Neural crest cell (in vitro differentiated cells): ENCODE data around the gene PTTG1IP. TPM values are rescaled to one million over a fixed set of nuclear protein-coding genes. Genes with fewer than 3 reads are reported as not detected.

Experiments used
- DNase-seq: peaks from one replicate; pipeline ENCODE4 v3.0.0; 2021; ENCODE audit warnings: low read depth, mixed read lengths, low spot score
- H3K27ac Mint-ChIP-seq: one replicate; pipeline ENCODE4 v1.8.0; 2021; ENCODE audit warnings: mild to moderate bottlenecking, mixed read lengths; ENCODE audit not compliant: unreplicated experiment
- H3K27me3 Mint-ChIP-seq: 2 replicates; pipeline ENCODE4 v1.8.0; 2021; ENCODE audit warnings: low read depth, mild to moderate bottlenecking, mixed read lengths
- H3K36me3 Mint-ChIP-seq: 2 replicates; pipeline ENCODE4 v1.8.0; 2021; ENCODE audit warnings: low read depth, mild to moderate bottlenecking, mixed read lengths
- H3K4me1 Mint-ChIP-seq: 2 replicates; pipeline ENCODE4 v1.8.0; 2021; ENCODE audit warnings: mixed read lengths
- H3K4me3 Mint-ChIP-seq: one replicate; pipeline ENCODE4 v1.8.0; 2021; ENCODE audit warnings: mild to moderate bottlenecking, mixed read lengths
- H3K9me3 Mint-ChIP-seq: 2 replicates; pipeline ENCODE4 v1.8.0; 2021; ENCODE audit warnings: mixed read lengths
- total RNA-seq: library from RNA; stranded (reverse); gene quantifications from 2 replicates; pipeline ENCODE4 v1.2.1, GENCODE V29; 2021
- TF ChIP-seq, protein P1 (sequence below): fragments of 200-600 bp; sonication (generic); conservative IDR thresholded peaks from 2 replicates; pipeline ENCODE4 v1.5.0; 2021; ENCODE audit warnings: antibody characterized with exemption, mild to moderate bottlenecking

The PTTG1IP gene
- total RNA-seq, 1 donor from 2014 or later = 164 TPM

DNA sequence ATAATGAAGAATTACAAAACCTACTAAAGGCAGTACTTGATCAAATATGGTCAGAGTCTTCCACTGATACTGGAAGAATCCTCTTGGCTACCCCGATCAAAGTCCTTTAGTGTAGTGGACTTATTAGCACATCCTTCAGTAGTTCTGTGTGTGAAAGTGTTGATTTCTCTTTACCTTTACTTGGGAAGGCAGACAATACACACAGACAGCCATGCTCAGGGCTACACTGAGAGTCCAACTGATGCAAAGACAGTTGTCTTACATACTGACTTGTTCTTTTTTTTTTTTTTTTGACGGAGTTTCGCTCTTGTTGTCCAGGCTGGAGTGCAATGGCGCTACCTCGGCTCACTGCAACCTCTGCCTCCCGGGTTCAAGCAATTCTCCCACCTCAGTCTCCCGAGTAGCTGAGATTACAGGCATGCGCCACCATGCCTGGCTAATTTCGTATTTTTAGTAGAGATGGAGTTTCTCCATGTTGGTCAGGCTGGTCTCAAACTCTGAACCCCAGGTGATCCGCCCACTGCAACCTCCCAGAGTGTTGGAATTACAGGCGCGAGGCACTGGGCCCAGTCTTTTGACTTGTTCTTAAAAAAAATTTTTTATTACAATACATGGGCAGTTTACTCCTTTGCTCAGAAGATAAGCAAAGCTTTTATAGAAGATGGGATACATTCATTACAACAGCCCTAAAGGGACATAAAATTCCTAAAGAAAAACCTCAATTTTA lies 3.5 kb upstream of the PTTG1IP start:
- H3K4me1 Mint-ChIP-seq = peaks cover 11% of the 10 kb centered on the region
- no peaks in the 10 kb centered on the region for H3K36me3 Mint-ChIP-seq
- peaks cover 52% of the 10 kb centered on the region for H3K27me3 Mint-ChIP-seq
- TF ChIP-seq, protein P1, sequence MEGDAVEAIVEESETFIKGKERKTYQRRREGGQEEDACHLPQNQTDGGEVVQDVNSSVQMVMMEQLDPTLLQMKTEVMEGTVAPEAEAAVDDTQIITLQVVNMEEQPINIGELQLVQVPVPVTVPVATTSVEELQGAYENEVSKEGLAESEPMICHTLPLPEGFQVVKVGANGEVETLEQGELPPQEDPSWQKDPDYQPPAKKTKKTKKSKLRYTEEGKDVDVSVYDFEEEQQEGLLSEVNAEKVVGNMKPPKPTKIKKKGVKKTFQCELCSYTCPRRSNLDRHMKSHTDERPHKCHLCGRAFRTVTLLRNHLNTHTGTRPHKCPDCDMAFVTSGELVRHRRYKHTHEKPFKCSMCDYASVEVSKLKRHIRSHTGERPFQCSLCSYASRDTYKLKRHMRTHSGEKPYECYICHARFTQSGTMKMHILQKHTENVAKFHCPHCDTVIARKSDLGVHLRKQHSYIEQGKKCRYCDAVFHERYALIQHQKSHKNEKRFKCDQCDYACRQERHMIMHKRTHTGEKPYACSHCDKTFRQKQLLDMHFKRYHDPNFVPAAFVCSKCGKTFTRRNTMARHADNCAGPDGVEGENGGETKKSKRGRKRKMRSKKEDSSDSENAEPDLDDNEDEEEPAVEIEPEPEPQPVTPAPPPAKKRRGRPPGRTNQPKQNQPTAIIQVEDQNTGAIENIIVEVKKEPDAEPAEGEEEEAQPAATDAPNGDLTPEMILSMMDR = no peak
- DNase-seq = no peak
- no peak overlapping the region for H3K27ac Mint-ChIP-seq
- H3K4me3 Mint-ChIP-seq = peak overlapping the region; percentile 87
- H3K9me3 Mint-ChIP-seq = no peaks in the 10 kb centered on the region

DNA sequence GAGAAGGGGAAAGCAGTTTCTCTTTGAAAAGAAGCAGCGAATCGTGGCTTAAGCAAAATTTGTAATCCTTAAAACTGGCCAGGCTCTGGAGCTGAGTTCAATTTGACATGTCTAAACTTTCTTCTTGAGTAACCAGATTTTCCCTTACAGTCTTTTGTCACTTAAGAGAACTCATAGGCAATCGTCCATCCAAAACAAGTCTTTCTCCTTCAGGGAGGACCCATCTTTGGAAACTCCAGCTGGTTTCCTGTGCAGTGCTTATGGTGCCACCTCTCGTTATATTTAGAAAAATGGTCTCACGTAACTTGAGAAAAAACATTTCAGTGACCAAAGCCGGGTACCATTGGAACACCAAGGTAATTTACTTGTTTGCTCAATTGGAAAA lies 1.8 kb upstream of the PTTG1IP start:
- Mint-ChIP-seq H3K9me3 (no peaks in the 10 kb centered on the region), H3K4me3 (peak overlapping the region; percentile 87), H3K27ac (no peak overlapping the region), H3K36me3 (no peaks in the 10 kb centered on the region), H3K4me1 (peaks cover 27% of the 10 kb centered on the region), H3K27me3 (peaks cover 48% of the 10 kb centered on the region)
- DNase-seq = no peak
- TF ChIP-seq, protein P1 = no peak

DNA sequence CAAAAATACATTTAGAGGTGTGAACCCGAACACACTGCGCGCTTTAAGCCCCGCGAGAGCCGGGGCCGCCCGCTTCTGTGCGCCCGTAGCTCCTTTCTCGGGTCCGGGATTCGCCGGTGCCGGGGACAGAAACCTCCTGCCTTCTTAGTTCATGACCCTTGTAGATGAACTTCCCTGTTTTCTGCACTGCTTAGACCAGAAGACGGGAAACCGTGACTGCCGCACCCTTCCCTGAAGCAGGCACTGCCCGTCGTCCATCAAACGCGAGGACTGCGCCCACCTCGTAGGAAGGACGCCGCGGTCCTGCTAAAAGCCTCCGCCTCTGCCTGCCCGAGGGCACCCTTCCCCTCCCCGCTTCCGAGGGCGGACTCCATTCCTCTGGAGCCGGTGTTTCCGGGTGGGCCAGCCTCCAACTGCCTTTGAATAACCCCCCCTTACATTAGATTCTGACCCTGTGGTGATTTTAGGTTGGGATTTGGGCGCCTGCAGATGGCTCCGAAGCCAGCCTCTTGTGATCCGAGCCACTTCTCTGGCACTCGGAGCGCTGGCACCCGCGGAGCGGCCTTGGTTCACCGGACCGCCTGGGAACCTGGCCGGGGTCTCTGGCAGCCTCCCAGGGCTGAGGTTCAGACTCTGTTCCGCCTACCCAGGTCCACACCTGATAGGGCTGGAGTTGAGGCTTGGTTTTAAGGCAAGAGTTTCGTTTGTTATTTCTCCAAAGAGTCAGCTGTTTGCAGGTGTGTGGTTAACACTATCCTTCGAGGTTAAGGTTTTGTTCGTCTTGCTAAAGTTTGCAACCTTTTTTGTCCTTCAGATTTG lies 1.2 kb upstream of the PTTG1IP start:
- no peak for DNase-seq
- peaks cover 47% of the 10 kb centered on the region for H3K27me3 Mint-ChIP-seq
- TF ChIP-seq, protein P1 = no peak
- no peak overlapping the region for H3K27ac Mint-ChIP-seq
- no peaks in the 10 kb centered on the region for H3K9me3 Mint-ChIP-seq
- H3K4me1 Mint-ChIP-seq = peaks cover 33% of the 10 kb centered on the region
- no peaks in the 10 kb centered on the region for H3K36me3 Mint-ChIP-seq
- H3K4me3 Mint-ChIP-seq = peak overlapping the region; percentile 87

DNA sequence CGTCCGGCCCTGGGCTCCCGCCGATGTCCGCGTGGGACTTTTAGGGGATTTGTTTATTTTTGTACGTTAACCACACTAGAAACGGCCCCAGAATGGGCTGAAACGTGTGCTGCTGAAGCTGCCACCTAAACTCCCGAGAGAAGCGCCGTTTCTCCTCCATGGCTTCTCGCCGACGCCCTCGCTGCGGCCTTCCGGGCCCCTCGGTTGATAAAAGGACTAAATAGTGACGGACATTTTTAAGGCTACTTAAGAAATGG lies 678 bp upstream of the PTTG1IP start:
- no peak for DNase-seq
- H3K9me3 Mint-ChIP-seq = no peaks in the 10 kb centered on the region
- peaks cover 36% of the 10 kb centered on the region for H3K4me1 Mint-ChIP-seq
- peak overlapping the region; percentile 87 for H3K4me3 Mint-ChIP-seq
- H3K27ac Mint-ChIP-seq = no peak overlapping the region
- H3K36me3 Mint-ChIP-seq = no peaks in the 10 kb centered on the region
- peaks cover 46% of the 10 kb centered on the region for H3K27me3 Mint-ChIP-seq
- TF ChIP-seq, protein P1 = no peak

DNA sequence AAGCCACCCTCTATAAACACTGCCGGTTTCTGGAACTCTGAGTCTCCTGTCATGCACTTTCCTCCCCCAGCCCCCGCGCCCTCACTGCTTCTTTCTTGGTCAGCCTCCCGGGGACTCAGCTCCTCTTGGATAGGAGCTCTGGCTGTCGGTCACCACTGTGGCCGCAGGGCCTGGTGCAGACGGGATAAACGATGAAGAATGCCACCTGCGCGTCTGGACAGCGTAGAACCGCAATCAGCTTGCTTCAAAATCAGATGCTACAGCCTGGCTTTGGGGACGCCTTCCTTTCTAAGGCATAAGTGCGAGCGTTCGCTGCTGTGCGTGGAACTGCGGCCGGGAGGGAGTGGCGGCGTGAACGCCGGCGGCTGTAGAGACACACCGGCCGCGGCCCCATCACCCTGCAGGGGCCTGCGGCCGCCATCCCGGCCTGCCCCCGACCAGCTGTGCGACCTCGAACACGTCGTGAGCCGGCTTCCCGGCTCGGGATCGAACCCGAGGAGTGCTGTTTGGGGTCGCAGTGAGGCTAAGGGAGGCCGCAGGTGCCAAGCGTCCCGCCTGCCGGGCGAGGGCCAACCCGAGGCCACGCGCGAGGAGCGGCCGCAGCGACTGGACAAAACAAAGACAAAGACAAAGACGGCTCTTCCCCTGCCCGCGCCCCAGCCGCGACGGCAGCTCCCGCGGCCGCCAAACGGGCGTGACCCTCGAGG lies 688 bp downstream of the PTTG1IP start:
- Mint-ChIP-seq H3K4me3 (peak overlapping the region; percentile 96), H3K4me1 (peaks cover 49% of the 10 kb centered on the region), H3K36me3 (no peaks in the 10 kb centered on the region), H3K9me3 (no peaks in the 10 kb centered on the region), H3K27ac (peak overlapping the region; percentile 92), H3K27me3 (peaks cover 41% of the 10 kb centered on the region)
- DNase-seq = no peak
- TF ChIP-seq, protein P1 = no peak
